IMR-90 (cell line): ENCODE measurements around the gene SPDYE4. TPM values are rescaled to one million over a fixed set of nuclear protein-coding genes. Genes with fewer than 3 reads are reported as not detected.

Experiments
- ATAC-seq: fragments of 200-7000 bp; cut with Tn5 transposase; 2 replicates; pipeline ENCODE4 v1.9.1; 2020; ENCODE audit warnings: low read depth, mild to moderate bottlenecking, moderate library complexity
- BruUV-seq: library from RNA; stranded (reverse); fragments of 400-500 nt; replicated peaks from 2 replicates; lab custom pipeline; 2021; lab: Mats Ljungman, UMichigan
- CTCF ChIA-PET: fragments of 300-600 bp; formaldehyde crosslinking; extraction: SDS; loops from one replicate; lab custom pipeline; 2021; ENCODE audit warnings: antibody characterized with exemption; lab: Yijun Ruan, JAX
- POLR2A ChIA-PET: fragments of 300-600 bp; sonication (Branson Sonifier 250); formaldehyde crosslinking; loops from one replicate; lab custom pipeline; 2022; ENCODE audit warnings: antibody characterized with exemption; ENCODE audit not compliant: unreplicated experiment; lab: Charles Lee
- DNase-seq: peaks from one replicate; pipeline ENCODE4 v3.0.0; 2013
- H2AFZ ChIP-seq: replicated peaks from 2 replicates; pipeline ENCODE3; 2013; ENCODE audit warnings: low read length, mild to moderate bottlenecking; ENCODE audit not compliant: poor library complexity
- H2AK5ac ChIP-seq: 2 replicates; pipeline ENCODE4 v1.6.1; 2013; ENCODE audit warnings: low read depth, low read length, inconsistent platforms
- H2AK9ac ChIP-seq: replicated peaks from 2 replicates; pipeline ENCODE3; 2013; ENCODE audit warnings: mild to moderate bottlenecking, low read depth, low read length, moderate library complexity; ENCODE audit not compliant: poor library complexity
- H2BK120ac ChIP-seq: 2 replicates; pipeline ENCODE4 v1.6.1; 2013; ENCODE audit warnings: low read depth, low read length, inconsistent platforms
- H2BK15ac ChIP-seq: 3 replicates; pipeline ENCODE4 v1.6.1; 2013; ENCODE audit warnings: low read depth, low read length, inconsistent platforms
- H2BK20ac ChIP-seq: 2 replicates; pipeline ENCODE4 v1.6.1; 2013; ENCODE audit warnings: low read depth, mild to moderate bottlenecking, inconsistent platforms, low read length, moderate library complexity
- H2BK5ac ChIP-seq: 2 replicates; pipeline ENCODE4 v1.6.1; 2013; ENCODE audit warnings: mild to moderate bottlenecking, low read depth, low read length, inconsistent platforms; ENCODE audit not compliant: poor library complexity, severe bottlenecking
- H3K14ac ChIP-seq: replicated peaks from 2 replicates; pipeline ENCODE4 v1.6.1; 2013; ENCODE audit warnings: low read depth, low read length, inconsistent platforms
- H3K18ac ChIP-seq: 2 replicates; pipeline ENCODE4 v1.6.1; 2013; ENCODE audit warnings: low read depth, low read length, control low read depth
- H3K23ac ChIP-seq: 2 replicates; pipeline ENCODE4 v1.6.1; 2013; ENCODE audit warnings: low read depth, low read length, inconsistent platforms
- H3K27ac ChIP-seq: 2 replicates; pipeline ENCODE4 v1.5.1; 2013; ENCODE audit warnings: mild to moderate bottlenecking, control low read depth, low read length; ENCODE audit not compliant: insufficient read depth
- H3K27me3 ChIP-seq: 2 replicates; pipeline ENCODE4 v1.6.1; 2013; ENCODE audit warnings: low read length; ENCODE audit not compliant: control insufficient read depth, insufficient read depth
- H3K36me3 ChIP-seq: 2 replicates; pipeline ENCODE4 v1.6.1; 2013; ENCODE audit warnings: low read length, mixed read lengths; ENCODE audit not compliant: control insufficient read depth, insufficient read depth
- H3K4ac ChIP-seq: 2 replicates; pipeline ENCODE4 v1.6.1; 2013; ENCODE audit warnings: low read depth, low read length, inconsistent platforms
- H3K4me1 ChIP-seq: 2 replicates; pipeline ENCODE4 v1.6.1; 2013; ENCODE audit warnings: low read length, mixed read lengths; ENCODE audit not compliant: control insufficient read depth, insufficient read depth
- H3K4me2 ChIP-seq: 2 replicates; pipeline ENCODE4 v1.6.1; 2013; ENCODE audit warnings: low read depth, mild to moderate bottlenecking, control low read depth, low read length, moderate library complexity
- H3K4me3 ChIP-seq: 2 replicates; pipeline ENCODE4 v1.5.1; 2013; ENCODE audit warnings: low read depth, mild to moderate bottlenecking, control low read depth, low read length, moderate library complexity; ENCODE audit not compliant: insufficient read depth
- H3K56ac ChIP-seq: 2 replicates; pipeline ENCODE4 v1.6.1; 2013; ENCODE audit warnings: low read length, inconsistent platforms; ENCODE audit not compliant: insufficient read depth; ENCODE audit errors: extremely low read depth
- H3K79me1 ChIP-seq, 2 experiments: 2 replicates each; pipeline ENCODE4 v1.6.1; 2013; ENCODE audit warnings: low read length in 2 of 2, inconsistent platforms in 1 of 2, low read depth in 1 of 2
- H3K9ac ChIP-seq: 2 replicates; pipeline ENCODE4 v1.6.1; 2013; ENCODE audit warnings: low read depth, low read length, control low read depth
- H3K9me1 ChIP-seq: 2 replicates; pipeline ENCODE4 v1.6.1; 2013; ENCODE audit warnings: low read length, inconsistent platforms; ENCODE audit not compliant: insufficient read depth
- H3K9me3 ChIP-seq: 2 replicates; pipeline ENCODE4 v1.6.1; 2013; ENCODE audit warnings: low read length; ENCODE audit not compliant: control insufficient read depth, insufficient read depth
- H4K20me1 ChIP-seq: 2 replicates; pipeline ENCODE4 v1.6.1; 2013; ENCODE audit warnings: low read length, inconsistent platforms; ENCODE audit not compliant: insufficient read depth
- H4K5ac ChIP-seq: 2 replicates; pipeline ENCODE4 v1.6.1; 2013; ENCODE audit warnings: mild to moderate bottlenecking, low read depth, low read length, control low read depth
- H4K8ac ChIP-seq, 2 experiments: 2 replicates each; pipeline ENCODE4 v1.6.1; 2013; ENCODE audit warnings: low read depth in 2 of 2, low read length in 2 of 2, control low read depth in 1 of 2, inconsistent platforms in 1 of 2
- H4K91ac ChIP-seq: 2 replicates; pipeline ENCODE4 v1.6.1; 2013; ENCODE audit warnings: low read depth, low read length, inconsistent platforms; ENCODE audit not compliant: insufficient read depth
- BHLHE40 ChIP-seq: fragments of 150-350 bp; IDR thresholded peaks from 2 replicates; pipeline ENCODE4 v1.6.1; 2016; ENCODE audit warnings: mild to moderate bottlenecking, low read depth, low read length
- CEBPB ChIP-seq: IDR thresholded peaks from 2 replicates; pipeline ENCODE4 v1.6.1; 2012; ENCODE audit warnings: low read depth, low read length, improper control_type of control experiment
- CHD1 ChIP-seq: IDR thresholded peaks from 2 replicates; pipeline ENCODE4 v1.6.1; 2012; ENCODE audit warnings: low read depth, low read length, improper control_type of control experiment
- CTCF ChIP-seq: conservative IDR thresholded peaks from 2 replicates; pipeline ENCODE4 v1.5.1; 2012; ENCODE audit warnings: mild to moderate bottlenecking, low read depth, low read length, improper control_type of control experiment
- ELK1 ChIP-seq: fragments of 150-350 bp; IDR thresholded peaks from 2 replicates; pipeline ENCODE4 v1.6.1; 2016; ENCODE audit warnings: low read depth, mild to moderate bottlenecking, low read length, moderate library complexity, borderline replicate concordance
- FOS ChIP-seq: fragments of 150-350 bp; IDR thresholded peaks from 2 replicates; pipeline ENCODE4 v1.6.1; 2016; ENCODE audit warnings: low read depth, low read length
- MAFK ChIP-seq: IDR thresholded peaks from 2 replicates; pipeline ENCODE4 v1.6.1; 2012; ENCODE audit warnings: low read depth, low read length, improper control_type of control experiment
- MAZ ChIP-seq: IDR thresholded peaks from 2 replicates; pipeline ENCODE4 v1.6.1; 2012; ENCODE audit warnings: low read depth, mild to moderate bottlenecking, low read length, improper control_type of control experiment, moderate library complexity, borderline replicate concordance
- MXI1 ChIP-seq: IDR thresholded peaks from 2 replicates; pipeline ENCODE4 v1.6.1; 2012; ENCODE audit warnings: low read depth, mild to moderate bottlenecking, low read length, moderate library complexity, borderline replicate concordance
- NFE2L2 ChIP-seq: fragments of 150-350 bp; IDR thresholded peaks from 2 replicates; pipeline ENCODE4 v1.6.1; 2016; ENCODE audit warnings: low read depth, mild to moderate bottlenecking, low read length
- POLR2A ChIP-seq: IDR thresholded peaks from 2 replicates; pipeline ENCODE4 v1.6.1; 2012; ENCODE audit warnings: mild to moderate bottlenecking, low read depth, low read length
- RAD21 ChIP-seq: IDR thresholded peaks from 2 replicates; pipeline ENCODE4 v1.6.1; 2012; ENCODE audit warnings: low read length, improper control_type of control experiment
- RCOR1 ChIP-seq: IDR thresholded peaks from 2 replicates; pipeline ENCODE4 v1.6.1; 2012; ENCODE audit warnings: mild to moderate bottlenecking, low read length, improper control_type of control experiment; ENCODE audit not compliant: insufficient replicate concordance
- RFX5 ChIP-seq: IDR thresholded peaks from 2 replicates; pipeline ENCODE4 v1.8.0; 2012; ENCODE audit warnings: low read depth, mild to moderate bottlenecking, low read length, moderate library complexity
- SMC3 ChIP-seq: fragments of 150-350 bp; IDR thresholded peaks from 2 replicates; pipeline ENCODE4 v1.6.1; 2016; ENCODE audit warnings: low read depth, mild to moderate bottlenecking, antibody characterized with exemption, low read length, moderate library complexity
- USF2 ChIP-seq: fragments of 150-350 bp; IDR thresholded peaks from 2 replicates; pipeline ENCODE4 v1.6.1; 2017; ENCODE audit warnings: mild to moderate bottlenecking, antibody characterized with exemption, low read length, low read depth
- WGBS, 2 experiments: methylation state at CpG; one replicate each; pipeline versions ENCODE4 v1.1.5 to v1.1.7; 2013; ENCODE audit warnings: missing lambda C conversion rate in 2 of 2; ENCODE audit not compliant: insufficient read length in 1 of 2; ENCODE audit errors: extremely low coverage in 2 of 2; 5-methylcytosine and 5-hydroxymethylcytosine counted together
- dilution Hi-C: fragments of 300-500 bp; cut with HindIII; formaldehyde crosslinking; loops from one replicate; pipeline ENCODE4 v1.14.3; 2018; ENCODE audit warnings: low sequenced_read_pairs; ENCODE audit not compliant: unreplicated experiment
- in situ Hi-C: fragments of 300-500 bp; cut with MboI; formaldehyde crosslinking; loops from 3 replicates; pipeline ENCODE4 v1.14.3; 2019; ENCODE audit warnings: low sequenced_read_pairs, inconsistent platforms, mixed read lengths
- intact Hi-C: fragments of 100-400 bp; cut with micrococcal nuclease; formaldehyde crosslinking; loops from 2 replicates; pipeline ENCODE4 v1.10.0; 2022
- polyA plus RNA-seq, 3 experiments: library from polyadenylated mRNA; depleted of rRNA; stranded (reverse); fragments of >200 nt; gene quantifications; 2 replicates each; pipeline ENCODE4 v1.2.3, GENCODE V29; 2012; ENCODE audit warnings: low replicate concordance in 1 of 3
- total RNA-seq: library from RNA; depleted of rRNA; stranded (reverse); fragments of >200 nt; gene quantifications from 2 replicates; pipeline ENCODE4 v1.2.3, GENCODE V29; 2012

SPDYE4 gene
- total and polyA plus RNA-seq, 2 of the 4 experiments (the other 2 are of a cell fraction), result not detected

- Histone ChIP-seq H4K91ac (no peak overlapping the region), H3K56ac (no peak overlapping the region), H3K27ac (no peak overlapping the region), H3K9me3 (no peaks in the 10 kb centered on the region), H4K8ac (no peak overlapping the region), H2BK5ac (no peak overlapping the region), H4K20me1 (no peaks in the 10 kb centered on the region), H3K4me2 (no peak overlapping the region), H3K79me1 (no peaks in the 10 kb centered on the region), H3K4me3 (no peak overlapping the region), H2BK120ac (no peak overlapping the region), H3K4me1 (no peaks in the 10 kb centered on the region), H3K27me3 (no peaks in the 10 kb centered on the region), H4K5ac (no peak overlapping the region), H2BK15ac (no peak overlapping the region), H3K9me1 (no peaks in the 10 kb centered on the region), H2AK5ac (no peak overlapping the region), H2AFZ (no peak overlapping the region), H3K36me3 (no peaks in the 10 kb centered on the region), H3K23ac (no peak overlapping the region), H2BK20ac (no peak overlapping the region), H3K9ac (no peak overlapping the region), H3K18ac (no peak overlapping the region), H2AK9ac (no peak overlapping the region), H3K4ac (no peak overlapping the region), H3K14ac (no peak overlapping the region)
- POLR2A ChIA-PET, result no interaction called here
- TF ChIP-seq MAFK, result no peak
- TF ChIP-seq POLR2A, result no peak
- TF ChIP-seq MAZ, result no peak
- TF ChIP-seq RCOR1, result no peak
- TF ChIP-seq CEBPB, result no peak
- TF ChIP-seq NFE2L2, result no peak
- TF ChIP-seq MXI1, result no peak
- TF ChIP-seq USF2, result no peak
- no peak for TF ChIP-seq RFX5
- TF ChIP-seq SMC3, result no peak
- TF ChIP-seq FOS, result no peak
- TF ChIP-seq BHLHE40, result no peak
- no peak for TF ChIP-seq ELK1
- no peak for TF ChIP-seq CTCF
- TF ChIP-seq CHD1, result no peak
- no peak for TF ChIP-seq RAD21
- intact Hi-C loops (no loop called here), in situ Hi-C loops (no loop called here), dilution Hi-C loops (no loop called here)
- 95% methylated on average over 3 of the region's 5 CpGs; no CpG with 5 or more reads in 1 of the 2 experiments for WGBS, 2 experiments
- DNase-seq (no peak), ATAC-seq (no peak)
- no TSS peak for BruUV-seq
- CTCF ChIA-PET, result no interaction called here
Measured at GRCh38 chr17:8711291-8711690, 47.1 kb downstream of the SPDYE4 start.
